Gastrocnemius medialis (tissue), 4 donors: Measurements from ENCODE around the gene PCNA.

ENCODE experiments used
- CTCF ChIP-seq, 5 experiments: fragments of 450-650 bp in 3 of 5; fragments of 200-600 bp in 2 of 5; sonication (generic) in 2 of 5; IDR thresholded peaks in 4 of 5; conservative IDR thresholded peaks in 1 of 5; 1 replicate in 4 of 5; 2 replicates in 1 of 5; pipeline ENCODE4 v1.5.1; 2016 to 2019; ENCODE audit warnings: antibody characterized with exemption in 5 of 5, mild to moderate bottlenecking in 3 of 5, moderate library complexity in 3 of 5
- POLR2A ChIP-seq, 2 donors: fragments of 450-650 bp; IDR thresholded peaks; one replicate each; pipeline ENCODE4 v1.6.1; 2017; ENCODE audit warnings: antibody characterized with exemption in 2 of 2, mild to moderate bottlenecking in 2 of 2, moderate library complexity in 2 of 2

- TF ChIP-seq CTCF (IDR thresholded peaks at IDR 0.05 in 4 of 5, conservative IDR thresholded peaks at IDR 0.05 in 1 of 5) (no peak), POLR2A (IDR thresholded peaks at IDR 0.05) (no peak)
Measured at GRCh38 chr20:5136096-5136495, 16.3 kb upstream of the PCNA start.
